IPS DF 6.9 (cell line): ENCODE data around the gene LEF1.

Experiments used
- DNase-seq: peaks from one replicate; pipeline ENCODE4 v3.0.0-alpha.2; 2013; ENCODE audit warnings: low read depth, low spot score
- H3K27ac ChIP-seq: one replicate; pipeline ENCODE4 v1.5.1; 2013; ENCODE audit warnings: low read length, control low read depth
- H3K27me3 ChIP-seq: 2 replicates; pipeline ENCODE4 v1.6.1; 2013; ENCODE audit warnings: mild to moderate bottlenecking, low read length; ENCODE audit not compliant: control insufficient read depth, insufficient read depth
- H3K36me3 ChIP-seq: 2 replicates; pipeline ENCODE4 v1.6.1; 2013; ENCODE audit warnings: low read length; ENCODE audit not compliant: control insufficient read depth, insufficient read depth
- H3K4me1 ChIP-seq: 2 replicates; pipeline ENCODE4 v1.6.1; 2013; ENCODE audit warnings: low read length; ENCODE audit not compliant: control insufficient read depth, insufficient read depth
- H3K4me3 ChIP-seq: 2 replicates; pipeline ENCODE4 v1.5.1; 2013; ENCODE audit warnings: mild to moderate bottlenecking, low read length
- H3K9me3 ChIP-seq: 2 replicates; pipeline ENCODE4 v1.6.1; 2013; ENCODE audit warnings: low read length, inconsistent platforms; ENCODE audit not compliant: control insufficient read depth, insufficient read depth
- WGBS: extraction: QIAGEN DNeasy Blood & Tissue Kit; methylation state at CpG from one replicate; pipeline ENCODE4 v1.1.7; 2013; ENCODE audit warnings: mixed read lengths, missing lambda C conversion rate; ENCODE audit not compliant: insufficient read length, insufficient coverage; 5-methylcytosine and 5-hydroxymethylcytosine counted together

The LEF1 gene

DNA sequence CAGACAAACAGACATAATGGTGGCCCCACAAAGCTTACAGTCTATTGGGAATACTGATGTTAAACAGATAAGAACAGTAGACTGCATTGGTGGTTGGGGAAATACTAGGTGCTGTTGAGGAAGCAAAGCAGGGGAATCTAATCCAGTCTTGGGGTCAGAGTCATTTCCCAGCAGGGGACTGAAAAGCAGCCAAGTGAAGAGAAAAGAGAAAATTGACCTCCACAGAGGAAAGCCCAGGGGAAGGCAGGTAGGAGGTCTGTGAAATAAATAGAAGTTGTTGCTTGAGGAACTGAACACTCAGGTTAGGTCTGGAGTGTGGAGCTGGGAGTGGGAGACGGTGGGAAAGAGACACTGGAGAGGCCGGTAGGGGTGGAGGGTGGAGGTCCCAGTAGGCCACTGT lies 33.0 kb upstream of the LEF1 start:
- H3K4me1 ChIP-seq, result no peaks in the 10 kb centered on the region
- no peak for DNase-seq
- no peaks in the 10 kb centered on the region for H3K9me3 ChIP-seq
- no peak overlapping the region for H3K27ac ChIP-seq
- no peak overlapping the region for H3K4me3 ChIP-seq
- WGBS, result no CpG with 5 or more reads among the region's 2 CpGs
- H3K36me3 ChIP-seq, result no peaks in the 10 kb centered on the region
- H3K27me3 ChIP-seq, result no peaks in the 10 kb centered on the region

DNA sequence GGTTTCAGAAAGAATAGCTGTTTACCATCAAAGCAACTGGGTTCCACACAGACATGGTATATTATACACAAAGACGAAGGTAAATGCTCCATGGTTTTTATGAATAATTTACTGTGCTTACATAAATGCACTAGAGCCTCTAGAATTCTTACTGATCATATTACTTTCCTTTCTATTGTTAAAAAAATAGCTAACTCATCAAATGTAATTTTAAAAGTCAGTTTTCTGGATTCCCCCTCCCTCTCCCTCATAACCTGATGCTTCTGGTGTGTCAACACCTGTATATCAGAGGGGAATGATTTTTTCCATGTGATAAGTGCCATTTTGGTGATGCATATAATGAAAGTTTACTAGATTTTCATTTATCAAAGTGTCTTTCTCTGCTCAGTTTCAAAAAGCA lies 31.1 kb upstream of the LEF1 start:
- no CpG with 5 or more reads among the region's 1 CpG for WGBS

DNA sequence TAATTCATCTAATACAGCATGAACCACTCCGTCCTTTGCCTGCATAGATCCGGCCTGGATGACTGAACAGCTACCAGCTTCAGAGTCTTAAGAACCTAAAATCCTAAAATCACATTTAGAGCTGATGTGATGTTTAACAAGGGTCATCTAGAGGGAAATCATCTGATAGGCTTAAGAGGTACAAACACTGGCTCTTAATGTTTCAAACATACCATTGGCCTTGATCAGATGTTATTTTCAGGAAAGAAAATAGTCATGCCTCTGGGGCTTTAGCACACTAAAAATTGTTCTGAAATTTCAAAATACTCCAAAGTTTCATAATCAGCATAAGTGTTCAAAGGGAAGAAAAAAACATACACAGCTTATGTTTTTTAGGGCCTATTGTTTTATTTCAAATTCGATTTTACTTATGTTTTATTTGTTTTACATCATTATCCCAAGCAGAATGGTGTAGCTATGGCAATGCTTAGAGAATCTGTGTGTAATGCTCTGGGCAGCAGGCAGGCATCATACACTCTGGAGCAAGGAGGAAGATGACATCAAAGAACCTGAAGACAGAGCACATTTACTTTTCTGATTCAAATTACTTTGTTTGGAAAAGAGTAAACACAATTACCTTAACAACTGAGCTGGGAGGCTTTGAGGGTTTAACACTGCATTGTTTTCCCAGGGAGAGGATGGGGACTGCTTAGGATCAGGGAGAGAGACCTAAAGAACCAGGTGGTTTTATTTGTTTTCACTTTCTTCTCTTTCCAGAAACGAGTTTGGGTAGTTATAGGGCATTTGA lies 25.3 kb upstream of the LEF1 start:
- Histone ChIP-seq H3K9me3 (no peaks in the 10 kb centered on the region), H3K27me3 (peaks cover 24% of the 10 kb centered on the region), H3K27ac (no peak overlapping the region), H3K4me1 (no peaks in the 10 kb centered on the region), H3K36me3 (no peaks in the 10 kb centered on the region), H3K4me3 (no peak overlapping the region)
- DNase-seq, result no peak
- no CpG with 5 or more reads among the region's 4 CpGs for whole genome bisulfite sequencing

More for the DNA sequence above, 31.1 kb upstream of the LEF1 start:
- Histone ChIP-seq H3K4me1 (no peaks in the 10 kb centered on the region), H3K4me3 (no peak overlapping the region), H3K9me3 (no peaks in the 10 kb centered on the region), H3K27me3 (no peaks in the 10 kb centered on the region), H3K36me3 (no peaks in the 10 kb centered on the region), H3K27ac (no peak overlapping the region)
- no peak for DNase-seq

DNA sequence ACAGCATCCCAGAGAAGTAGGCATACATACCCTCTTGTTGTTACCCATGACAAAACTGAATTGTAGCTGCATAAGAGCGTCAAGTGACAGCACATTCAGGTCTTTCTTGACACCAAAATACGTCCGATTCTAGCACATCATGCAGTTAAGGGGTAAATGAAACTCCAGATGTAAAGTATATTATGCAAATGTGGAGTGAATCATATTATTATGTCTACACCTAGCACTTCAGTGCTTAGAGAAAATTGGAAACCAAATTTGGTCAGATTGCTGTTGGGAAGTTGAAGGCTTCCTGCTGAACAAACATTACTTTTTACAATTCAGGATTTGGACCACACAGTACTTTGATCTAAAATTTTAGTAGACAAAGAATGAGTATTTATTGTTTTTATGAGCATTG lies 24.2 kb upstream of the LEF1 start:
- Histone ChIP-seq H3K4me1 (no peaks in the 10 kb centered on the region), H3K9me3 (no peaks in the 10 kb centered on the region), H3K36me3 (no peaks in the 10 kb centered on the region), H3K27ac (no peak overlapping the region), H3K27me3 (peaks cover 24% of the 10 kb centered on the region), H3K4me3 (no peak overlapping the region)
- WGBS, result no CpG with 5 or more reads among the region's 3 CpGs
- DNase-seq, result no peak

DNA sequence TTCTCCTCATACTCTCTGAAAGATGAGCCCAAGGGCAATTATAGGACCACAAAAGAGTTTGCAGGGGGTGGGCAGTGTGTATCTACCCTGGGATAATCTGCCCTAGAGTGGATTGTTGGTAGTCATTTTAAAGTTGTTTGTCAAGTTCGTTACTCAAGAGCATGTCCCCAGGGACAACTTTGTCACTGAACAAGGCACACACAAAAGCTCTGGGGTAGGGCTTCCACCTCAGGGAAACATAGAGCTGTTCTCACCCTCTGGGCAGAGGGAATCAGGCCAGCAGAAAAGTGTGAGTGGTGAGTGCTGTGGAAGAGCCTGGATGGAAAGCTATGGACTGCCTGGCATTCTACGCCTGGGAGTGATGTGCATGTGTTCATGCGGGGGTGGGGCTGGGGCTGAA lies 23.3 kb upstream of the LEF1 start:
- H3K4me3 ChIP-seq, result no peak overlapping the region
- no CpG with 5 or more reads among the region's 3 CpGs for WGBS
- no peaks in the 10 kb centered on the region for H3K4me1 ChIP-seq
- DNase-seq, result no peak
- no peaks in the 10 kb centered on the region for H3K36me3 ChIP-seq
- H3K27ac ChIP-seq, result no peak overlapping the region
- peaks cover 24% of the 10 kb centered on the region for H3K27me3 ChIP-seq
- no peaks in the 10 kb centered on the region for H3K9me3 ChIP-seq

DNA sequence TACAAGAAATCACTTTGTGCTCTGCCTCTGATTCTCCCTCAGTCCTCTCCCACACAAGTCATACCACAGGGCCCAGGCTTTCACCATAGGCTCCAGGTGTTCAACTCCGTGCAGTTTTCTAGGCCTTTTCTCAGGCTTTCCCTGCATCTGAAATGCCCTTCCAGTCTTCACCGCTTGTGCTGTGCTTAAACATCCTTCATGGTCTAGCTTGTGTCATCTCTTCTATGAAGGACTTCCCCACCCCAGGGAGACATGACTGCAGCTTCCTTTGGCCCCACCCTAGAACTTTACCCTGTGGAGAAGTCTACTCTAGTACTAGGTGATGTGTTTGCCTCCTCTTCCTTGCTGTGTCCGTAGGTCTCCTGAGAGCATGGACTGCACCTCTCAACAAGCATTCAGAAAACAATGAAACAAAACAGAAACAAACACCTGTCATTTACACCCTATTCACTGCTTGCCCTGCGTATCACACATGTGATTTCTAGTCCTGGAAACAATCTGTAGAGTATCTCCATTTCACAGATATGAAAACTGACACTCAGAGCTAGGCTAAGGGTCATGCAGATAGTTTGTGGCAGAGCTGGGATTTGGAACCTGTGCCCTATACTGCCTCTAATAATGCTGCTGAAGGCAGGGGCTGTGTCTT lies 22.7 kb upstream of the LEF1 start:
- no peak overlapping the region for H3K4me3 ChIP-seq
- no peaks in the 10 kb centered on the region for H3K4me1 ChIP-seq
- WGBS, result no CpG with 5 or more reads among the region's 4 CpGs
- H3K9me3 ChIP-seq, result no peaks in the 10 kb centered on the region
- no peak overlapping the region for H3K27ac ChIP-seq
- no peaks in the 10 kb centered on the region for H3K36me3 ChIP-seq
- no peak for DNase-seq
- H3K27me3 ChIP-seq, result peaks cover 24% of the 10 kb centered on the region

DNA sequence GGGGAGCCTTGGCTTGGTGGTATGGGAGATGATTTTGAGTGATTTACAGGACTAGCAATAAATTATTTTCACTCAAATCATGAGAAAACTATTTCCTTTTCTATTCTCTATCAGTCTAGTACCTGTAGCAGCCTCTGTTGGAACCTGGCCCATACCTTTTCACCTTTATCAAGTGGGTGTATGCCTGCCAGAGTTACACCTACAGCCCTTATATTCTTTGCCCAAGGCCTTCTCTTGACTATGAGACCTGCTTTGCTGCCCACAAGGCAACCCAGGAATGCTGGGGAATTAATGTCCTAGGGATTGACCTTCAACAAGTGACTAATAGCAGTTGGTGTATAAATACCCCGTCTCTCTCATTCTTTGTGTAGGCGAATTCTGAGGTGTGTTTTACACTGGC lies 20.0 kb upstream of the LEF1 start:
- H3K27ac ChIP-seq, result no peak overlapping the region
- no peaks in the 10 kb centered on the region for H3K9me3 ChIP-seq
- DNase-seq, result no peak
- H3K27me3 ChIP-seq, result peaks cover 22% of the 10 kb centered on the region
- H3K4me1 ChIP-seq, result peaks cover 2% of the 10 kb centered on the region; the same call in 1 of the 2 replicates
- no peaks in the 10 kb centered on the region for H3K36me3 ChIP-seq
- WGBS, result no CpG with 5 or more reads among the region's 2 CpGs
- no peak overlapping the region for H3K4me3 ChIP-seq

DNA sequence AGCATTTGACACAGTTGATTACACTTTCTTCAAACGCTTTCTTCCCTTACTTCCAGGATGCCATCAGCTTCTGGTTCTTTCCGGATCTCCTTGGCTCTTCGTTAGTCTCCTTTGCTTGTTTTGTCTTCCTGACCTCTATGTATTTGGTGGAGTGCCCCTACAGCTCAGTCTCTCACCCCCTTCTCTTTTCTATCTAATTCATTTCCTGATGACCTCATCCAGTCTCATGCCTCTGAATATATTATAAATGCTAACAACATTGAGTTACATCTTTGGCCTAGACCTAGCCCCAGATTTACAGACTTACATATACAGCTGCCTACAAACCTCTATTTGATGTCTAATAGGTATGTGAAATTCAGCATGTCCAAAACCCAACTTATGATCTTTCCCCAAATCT lies 16.5 kb upstream of the LEF1 start:
- H3K36me3 ChIP-seq, result no peaks in the 10 kb centered on the region
- H3K27ac ChIP-seq, result no peak overlapping the region
- H3K9me3 ChIP-seq, result no peaks in the 10 kb centered on the region
- no peak for DNase-seq
- peaks cover 2% of the 10 kb centered on the region; the same call in 1 of the 2 replicates for H3K4me1 ChIP-seq
- no peaks in the 10 kb centered on the region; the same call in 1 of the 2 replicates for H3K27me3 ChIP-seq
- H3K4me3 ChIP-seq, result no peak overlapping the region
- WGBS, result no CpG with 5 or more reads among the region's 3 CpGs

DNA sequence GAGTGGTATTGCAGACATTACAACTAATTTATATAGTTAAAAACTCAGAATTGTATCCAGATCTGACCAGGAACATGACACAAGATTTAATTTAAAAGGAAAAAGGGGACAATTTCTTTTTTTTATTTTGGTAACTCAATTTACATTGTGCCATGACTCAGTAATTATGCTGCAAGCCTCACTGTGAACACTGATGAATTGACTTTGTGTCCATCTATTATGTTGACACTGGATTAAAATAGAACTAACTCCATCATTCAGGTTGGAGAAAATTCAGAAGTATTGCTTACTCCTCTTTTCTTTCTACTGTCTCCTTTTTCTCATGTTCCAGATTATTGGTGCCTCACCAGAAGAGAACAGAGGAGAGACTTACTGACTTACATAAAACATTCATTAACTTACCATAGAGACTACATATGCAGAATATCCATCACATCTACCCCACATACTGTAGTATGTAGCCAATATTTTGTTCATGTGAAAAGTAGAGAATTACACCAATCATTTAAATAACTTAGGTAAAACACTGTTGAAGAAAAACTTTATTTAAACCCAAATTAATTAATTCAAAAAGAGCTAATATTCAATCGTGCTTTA lies 15.8 kb upstream of the LEF1 start:
- no peak overlapping the region for H3K27ac ChIP-seq
- WGBS, result no CpG with 5 or more reads among the region's 1 CpG
- H3K36me3 ChIP-seq, result no peaks in the 10 kb centered on the region
- no peaks in the 10 kb centered on the region for H3K9me3 ChIP-seq
- peaks cover 2% of the 10 kb centered on the region; the same call in 1 of the 2 replicates for H3K4me1 ChIP-seq
- DNase-seq, result no peak
- no peak overlapping the region for H3K4me3 ChIP-seq
- no peaks in the 10 kb centered on the region for H3K27me3 ChIP-seq

DNA sequence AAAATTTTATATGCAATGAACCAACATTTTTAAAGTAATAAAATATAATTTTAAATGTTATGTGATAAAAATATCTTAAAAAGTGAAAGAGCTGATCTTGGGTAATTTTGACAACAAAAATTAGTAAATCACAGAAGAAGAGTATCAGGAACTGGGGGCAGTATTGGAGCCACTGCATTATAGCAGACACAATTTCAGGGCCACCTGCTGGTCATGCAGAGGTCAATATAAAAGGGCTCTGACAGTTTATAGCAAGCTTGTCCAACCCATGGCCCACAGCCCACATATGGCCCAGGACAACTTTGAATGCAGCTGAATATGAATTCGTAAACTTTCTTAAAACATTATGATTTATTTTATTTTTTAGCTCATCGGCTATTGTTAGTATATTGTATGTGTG lies 13.0 kb upstream of the LEF1 start:
- Histone ChIP-seq H3K4me1 (peaks cover 2% of the 10 kb centered on the region), H3K27ac (no peak overlapping the region), H3K27me3 (no peaks in the 10 kb centered on the region; the same call in 1 of the 2 replicates), H3K9me3 (no peaks in the 10 kb centered on the region), H3K36me3 (no peaks in the 10 kb centered on the region), H3K4me3 (no peak overlapping the region)
- WGBS, result no CpG with 5 or more reads among the region's 2 CpGs
- DNase-seq, result no peak
